DMS 273 treated with DMSO at 0.1 percent for 48 hours (cell line): Measurements from ENCODE around the gene MIDN.
"Not testable (repeated sequence)": the region's sequence is repeated elsewhere in the genome, so short reads cannot be mapped to it uniquely, and the experiment has no call there.

Source experiments
- DNase-seq: peaks from one replicate; lab custom pipeline; 2025; lab: John Stamatoyannopoulos, UW

Gene MIDN

GRCh38 chr19:1248139-1248785 is at the start of gene MIDN:
MIDN (plus strand) TSS chr19:1248583; CDS start chr19:1250297, 1,714 bp downstream.
- peak; percentile 55 for DNase-seq

- DNase-seq, result no peak
Observed at GRCh38 chr19:1199531-1199930, 48.9 kb upstream of the MIDN start.

- DNase-seq, result not testable (repeated sequence)
Observed at GRCh38 chr19:1200614-1201013, 47.8 kb upstream of the MIDN start.

GRCh38 chr19:1205114-1206099 is 43.0 kb upstream of the MIDN start, which contains the start of gene STK11:
STK11 (plus strand) TSS chr19:1205778; CDS start chr19:1206914, 1,136 bp downstream.
- DNase-seq, result peak; percentile 90

- DNase-seq, result no peak
Observed at GRCh38 chr19:1206150-1206863, 42.1 kb upstream of the MIDN start.

GRCh38 chr19:1206864-1207450 is 41.4 kb upstream of the MIDN start:
- DNase-seq, result no peak

- not testable (repeated sequence) for DNase-seq
Observed at GRCh38 chr19:1208830-1209229, 39.6 kb upstream of the MIDN start.

- no peak for DNase-seq
Observed at GRCh38 chr19:1210227-1210538, 38.2 kb upstream of the MIDN start.

GRCh38 chr19:1211494-1212234 is 36.7 kb upstream of the MIDN start:
- DNase-seq, result no peak

- DNase-seq, result no peak
Observed at GRCh38 chr19:1213391-1214286, 34.7 kb upstream of the MIDN start.

GRCh38 chr19:1214299-1214861 is 34.0 kb upstream of the MIDN start:
- no peak for DNase-seq

- no peak for DNase-seq
Observed at GRCh38 chr19:1214862-1215731, 33.3 kb upstream of the MIDN start.

- DNase-seq, result no peak
Observed at GRCh38 chr19:1216756-1217155, 31.6 kb upstream of the MIDN start.

- DNase-seq, result no peak
Observed at GRCh38 chr19:1217366-1217765, 31.0 kb upstream of the MIDN start.

GRCh38 chr19:1218751-1219567 is 29.4 kb upstream of the MIDN start:
- no peak for DNase-seq

- no peak for DNase-seq
Observed at GRCh38 chr19:1219786-1220476, 28.5 kb upstream of the MIDN start.

- peak; percentile 26 for DNase-seq
Observed at GRCh38 chr19:1220477-1220930, 27.9 kb upstream of the MIDN start.
